Heart left ventricle (tissue), 13 donors: ENCODE data around the gene SCFD2.

Experiments
- CTCF ChIP-seq, 12 donors: fragments of 200-600 bp; sonication (generic) in 4 of 12; IDR thresholded peaks; one replicate each; pipeline versions ENCODE4 v1.5.0 to v1.8.0; 2018 to 2022; ENCODE audit warnings: antibody characterized with exemption in 12 of 12, mild to moderate bottlenecking in 5 of 12
- POLR2A ChIP-seq, 2 donors: fragments of 450-650 bp; IDR thresholded peaks; one replicate each; pipeline ENCODE4 v1.6.1; 2017; ENCODE audit warnings: antibody characterized with exemption in 2 of 2, mild to moderate bottlenecking in 2 of 2, moderate library complexity in 2 of 2
- donor health status: ischemic (EF 13 %, LVEDD 7.1; RV severe dilation, severe dysfunction).
- donor health status: DM: no; HTN: yes; CAD: no.
- donor health status: DM: no; HTN: no; CAD: no.
- donor health status: ischemic (EF 25% LVEDD 6.9; RV normal size, moderate dysfunction).
- donor health status: ischemic (EF 25% LVEDD 5.7; RV mildly dilated, moderate dysfunction).
- donor health status: ischemic (EF 35%, LVEDD 5.7; RV mildly dilated, moderate dysfunction).
- donor health status: nonischemic (EF 11% LVEDD 7.7; RV severe dilation, severe dysfunction).
- donor health status: DM: yes; HTN: yes; CAD: no.
- donor health status: PGD.
- donor health status: ischemic (EF 29% LVEDD 5.4; RV normal size, mild dysfunction).
- donor health status: nonischemic (EF 23%, LVEDD 6.1; RV moderate dilation, normal function).

GRCh38 chr4:52842792-52843191 is 523.1 kb downstream of the SCFD2 start:
- TF ChIP-seq CTCF (IDR thresholded peaks at IDR 0.05) (no peak), POLR2A (IDR thresholded peaks at IDR 0.05) (no peak)
